ENCODE results near the gene RBM43. TPM values are rescaled to one million over a fixed set of nuclear protein-coding genes. Genes with fewer than 3 reads are reported as not detected.

RBM43 gene
- total and polyA plus RNA-seq, 12 donors = 5.0 to 38.7 (median 12.1) TPM

DNA sequence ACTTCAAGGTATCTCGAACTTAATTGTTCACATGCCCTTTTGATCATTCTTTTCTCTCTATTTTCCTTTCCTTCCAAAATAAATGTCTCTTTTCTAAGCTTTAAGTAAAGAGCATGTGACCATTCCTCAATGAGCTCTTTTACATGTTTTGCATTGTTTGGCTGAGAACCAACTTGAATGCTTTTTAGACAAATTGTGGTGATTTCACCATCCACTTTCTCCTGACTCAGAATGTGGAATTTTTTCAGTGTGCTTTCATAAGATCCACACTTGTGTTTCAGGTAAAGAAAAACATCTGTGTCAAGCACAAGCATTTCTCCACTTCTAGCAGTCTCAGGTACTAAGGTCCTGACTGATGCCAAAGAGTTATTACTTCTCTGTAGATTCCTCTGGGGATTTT is 10.7 kb downstream of the RBM43 start:
- peaks cover 0 to 8% (median 0%) of the 10 kb centered on the region in 3 donors for H3K9me3 ChIP-seq (replicated peaks in 1 of 3)
- peaks cover 0 to 8% of the 10 kb centered on the region in 2 donors for H3K4me1 ChIP-seq (replicated peaks in 1 of 2)
- peaks cover 0 to 40% of the 10 kb centered on the region in 2 donors for H3K36me3 ChIP-seq (replicated peaks in 1 of 2)
- TF ChIP-seq, protein P1, sequence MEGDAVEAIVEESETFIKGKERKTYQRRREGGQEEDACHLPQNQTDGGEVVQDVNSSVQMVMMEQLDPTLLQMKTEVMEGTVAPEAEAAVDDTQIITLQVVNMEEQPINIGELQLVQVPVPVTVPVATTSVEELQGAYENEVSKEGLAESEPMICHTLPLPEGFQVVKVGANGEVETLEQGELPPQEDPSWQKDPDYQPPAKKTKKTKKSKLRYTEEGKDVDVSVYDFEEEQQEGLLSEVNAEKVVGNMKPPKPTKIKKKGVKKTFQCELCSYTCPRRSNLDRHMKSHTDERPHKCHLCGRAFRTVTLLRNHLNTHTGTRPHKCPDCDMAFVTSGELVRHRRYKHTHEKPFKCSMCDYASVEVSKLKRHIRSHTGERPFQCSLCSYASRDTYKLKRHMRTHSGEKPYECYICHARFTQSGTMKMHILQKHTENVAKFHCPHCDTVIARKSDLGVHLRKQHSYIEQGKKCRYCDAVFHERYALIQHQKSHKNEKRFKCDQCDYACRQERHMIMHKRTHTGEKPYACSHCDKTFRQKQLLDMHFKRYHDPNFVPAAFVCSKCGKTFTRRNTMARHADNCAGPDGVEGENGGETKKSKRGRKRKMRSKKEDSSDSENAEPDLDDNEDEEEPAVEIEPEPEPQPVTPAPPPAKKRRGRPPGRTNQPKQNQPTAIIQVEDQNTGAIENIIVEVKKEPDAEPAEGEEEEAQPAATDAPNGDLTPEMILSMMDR (IDR thresholded peaks at IDR 0.05) = no peak
- no peak for TF ChIP-seq POLR2A (IDR thresholded peaks at IDR 0.05)
- H3K27me3 ChIP-seq = no peaks in the 10 kb centered on the region
- WGBS, 4 donors = 88 to 97% (median 94%) methylated on average over 1 of the region's 1 CpG
- intact Hi-C loops (cut with DNase I) = no loop called here
- no peak for DNase-seq
- H3K27ac ChIP-seq = no peak overlapping the region
- H3K4me3 ChIP-seq = no peak overlapping the region

DNA sequence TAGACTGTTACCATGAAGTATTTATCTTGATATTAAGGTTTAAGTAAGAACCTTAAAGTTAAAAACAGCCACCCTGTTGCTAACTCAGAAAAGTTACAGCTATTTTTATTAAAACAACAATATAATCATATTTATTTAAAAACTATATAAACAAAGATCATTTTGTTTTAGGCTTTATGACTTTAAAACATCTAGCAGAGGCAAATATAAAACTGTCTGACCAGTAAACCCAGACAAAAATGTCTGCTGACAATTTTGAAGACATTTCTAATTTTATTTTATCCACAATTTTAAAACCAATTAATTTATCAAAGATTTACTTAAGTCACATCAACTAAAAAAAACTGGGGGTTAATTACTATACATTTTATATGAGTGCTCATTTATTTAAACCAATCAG is 14.2 kb downstream of the RBM43 start:
- intact Hi-C loops (cut with DNase I) = no loop called here
- TF ChIP-seq, protein P1 (IDR thresholded peaks at IDR 0.05) = no peak
- no peak overlapping the region for H3K27ac ChIP-seq
- H3K27me3 ChIP-seq = no peaks in the 10 kb centered on the region
- H3K4me3 ChIP-seq = no peak overlapping the region
- peaks cover 0 to 8% (median 0%) of the 10 kb centered on the region in 3 donors for H3K9me3 ChIP-seq (replicated peaks in 1 of 3)
- peaks cover 0 to under 1% of the 10 kb centered on the region in 2 donors for H3K4me1 ChIP-seq (replicated peaks in 1 of 2)
- H3K36me3 ChIP-seq (replicated peaks in 1 of 2) = peaks cover 0 to 26% of the 10 kb centered on the region in 2 donors
- DNase-seq = no peak

DNA sequence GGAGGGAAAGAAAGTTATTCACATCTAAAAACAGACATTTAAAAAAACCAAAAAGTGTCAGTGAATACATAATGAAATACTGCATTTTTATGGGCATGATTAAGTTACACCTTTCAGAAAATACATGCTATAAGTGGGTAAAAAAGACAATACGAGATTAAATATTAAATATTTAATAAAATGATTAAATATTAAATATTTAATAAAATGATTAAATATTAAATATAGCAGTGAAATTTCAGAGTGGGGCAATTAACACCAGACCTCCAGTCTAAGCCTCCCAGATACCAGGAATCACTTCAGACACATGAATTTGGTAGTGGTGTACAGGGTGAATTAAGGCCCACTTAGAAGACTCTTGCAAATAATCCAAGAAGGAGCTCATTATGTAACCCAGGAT is 15.5 kb downstream of the RBM43 start:
- Histone ChIP-seq H3K4me3 (no peak overlapping the region), H3K27ac (no peak overlapping the region), H3K9me3 (replicated peaks in 1 of 3) (peaks cover 0 to 8% (median 0%) of the 10 kb centered on the region in 3 donors), H3K36me3 (replicated peaks in 1 of 2) (peaks cover 0 to 16% of the 10 kb centered on the region in 2 donors), H3K27me3 (no peaks in the 10 kb centered on the region), H3K4me1 (replicated peaks in 1 of 2) (no peaks in the 10 kb centered on the region)
- intact Hi-C loops (cut with DNase I) = no loop called here
- 66 to 88% (median 79%) methylated on average over 1 of the region's 1 CpG for WGBS, 4 donors
- DNase-seq = no peak
- no peak for TF ChIP-seq POLR2A (IDR thresholded peaks at IDR 0.05)
- TF ChIP-seq, protein P1 (IDR thresholded peaks at IDR 0.05) = no peak

DNA sequence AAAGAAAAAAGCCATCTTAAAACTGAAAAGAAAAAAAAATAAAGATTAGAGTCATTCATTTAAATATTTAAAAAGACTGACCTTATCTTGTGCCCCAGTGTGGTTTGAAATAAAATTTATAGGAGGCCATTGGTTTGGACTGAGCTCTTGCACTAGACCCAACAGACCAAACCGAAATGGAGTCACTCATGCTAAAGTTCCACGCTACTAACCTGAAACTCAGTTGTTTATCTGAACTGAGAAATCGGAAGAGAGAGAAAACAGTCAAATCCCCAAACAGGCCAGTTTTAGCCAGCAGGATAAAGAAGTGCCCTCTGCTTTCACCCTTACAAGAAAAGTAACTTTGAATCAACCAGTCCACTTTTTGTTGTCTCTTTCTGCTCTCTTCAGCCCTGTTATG is 18.2 kb downstream of the RBM43 start:
- H3K27ac ChIP-seq = no peak overlapping the region
- H3K27me3 ChIP-seq = no peaks in the 10 kb centered on the region
- WGBS, 4 donors = 82 to 95% (median 91%) methylated on average over 3 of the region's 3 CpGs
- no peak for DNase-seq
- peaks cover 2 to 3% of the 10 kb centered on the region in 2 donors for H3K4me1 ChIP-seq (replicated peaks in 1 of 2)
- no peaks in the 10 kb centered on the region for H3K36me3 ChIP-seq (replicated peaks in 1 of 2)
- no peaks in the 10 kb centered on the region for H3K9me3 ChIP-seq (replicated peaks in 1 of 3)
- intact Hi-C loops (cut with DNase I) = no loop called here
- TF ChIP-seq, protein P1 (IDR thresholded peaks at IDR 0.05) = no peak
- TF ChIP-seq POLR2A (IDR thresholded peaks at IDR 0.05) = no peak
- no peak overlapping the region for H3K4me3 ChIP-seq

Data from adrenal gland (tissue), 12 donors.